HepG2 (cell line): ENCODE data around the gene MEX3C. TPM values are rescaled to one million over a fixed set of nuclear protein-coding genes. Genes with fewer than 3 reads are reported as not detected.

Experiments used
- ATAC-seq: fragments of 200-7000 bp; cut with Tn5 transposase; 3 replicates; pipeline ENCODE4 v1.9.1; 2020; ENCODE audit warnings: mild to moderate bottlenecking, moderate library complexity
- BruUV-seq: library from RNA; stranded (reverse); fragments of 400-500 nt; replicated peaks from 2 replicates; lab custom pipeline; 2021; lab: Mats Ljungman, UMichigan
- CTCF ChIA-PET: fragments of 300-600 bp; formaldehyde crosslinking; extraction: SDS; loops from one replicate; lab custom pipeline; 2021; ENCODE audit warnings: low total read pairs, inconsistent platforms, low intra/inter-chr PET ratio; lab: Yijun Ruan, JAX
- POLR2A ChIA-PET: fragments of 350-600 bp; sonication (Branson Sonifier 250); formaldehyde crosslinking; loops from one replicate; lab custom pipeline; 2020; ENCODE audit warnings: antibody characterized with exemption, inconsistent platforms; lab: Yijun Ruan, JAX
- DNase-seq: peaks from one replicate; pipeline ENCODE4 v3.0.0-alpha.2; 2015; ENCODE audit warnings: low spot score
- FAIRE-seq: peaks from 3 replicates; lab custom pipeline; 2011; peaks lifted over from hg19 to GRCh38; lab: Jason Lieb, UNC
- H2AFZ ChIP-seq: one replicate; pipeline ENCODE4 v1.6.1; 2011; ENCODE audit warnings: low read length, inconsistent platforms
- H3K27ac ChIP-seq: fragments of 300-600 bp; 3 replicates; pipeline ENCODE4 v1.8.0; 2011; ENCODE audit warnings: mixed run types, mild to moderate bottlenecking, mixed read lengths, low read length, inconsistent platforms; ENCODE audit not compliant: insufficient read depth; ENCODE audit errors: extremely low read length
- H3K27me3 ChIP-seq, 2 experiments: fragments of 200-600 bp in 1 of 2; 2 replicates in 1 of 2; 3 replicates in 1 of 2; pipeline versions ENCODE4 v1.6.0 to v1.8.0; 2011; ENCODE audit warnings: low read length in 2 of 2, mild to moderate bottlenecking in 2 of 2, moderate library complexity in 2 of 2, inconsistent platforms in 1 of 2; ENCODE audit not compliant: insufficient read depth in 2 of 2, control insufficient read depth in 1 of 2
- H3K36me3 ChIP-seq, 2 experiments: fragments of 200-600 bp in 1 of 2; replicated peaks in 1 of 2; 2 replicates in 1 of 2; 3 replicates in 1 of 2; pipeline versions ENCODE4 v1.5.1 to v1.8.0; 2011; ENCODE audit warnings: low read length in 2 of 2, inconsistent platforms in 1 of 2; ENCODE audit not compliant: insufficient read depth in 2 of 2, control insufficient read depth in 1 of 2
- H3K4me1 ChIP-seq: 2 replicates; pipeline ENCODE4 v1.5.1; 2012; ENCODE audit warnings: low read length, inconsistent platforms; ENCODE audit not compliant: insufficient read depth
- H3K4me2 ChIP-seq: 2 replicates; pipeline ENCODE4 v1.6.0; 2011; ENCODE audit warnings: low read depth, low read length, inconsistent platforms
- H3K4me3 ChIP-seq, 3 experiments: fragments of 200-600 bp in 1 of 3; sonication (generic), shearing (Covaris generic) in 1 of 3; replicated peaks in 1 of 3; 2 replicates each; pipeline ENCODE4 v1.5.1; 2011 to 2016; ENCODE audit warnings: low read length in 3 of 3, inconsistent platforms in 2 of 3, low read depth in 2 of 3, mild to moderate bottlenecking in 2 of 3, control low read depth in 1 of 3, mixed read lengths in 1 of 3; ENCODE audit not compliant: insufficient read depth in 1 of 3
- H3K79me2 ChIP-seq: one replicate; pipeline ENCODE4 v1.6.1; 2011; ENCODE audit warnings: low read length, inconsistent platforms; ENCODE audit not compliant: insufficient read depth
- H3K9ac ChIP-seq: 2 replicates; pipeline ENCODE4 v1.6.0; 2011; ENCODE audit warnings: mild to moderate bottlenecking, low read depth, low read length, inconsistent platforms; ENCODE audit not compliant: insufficient read depth
- H3K9me3 ChIP-seq: 2 replicates; pipeline ENCODE4 v1.5.1; 2012; ENCODE audit warnings: mild to moderate bottlenecking, low read length
- H4K20me1 ChIP-seq: 2 replicates; pipeline ENCODE4 v1.6.0; 2011; ENCODE audit warnings: inconsistent platforms, mild to moderate bottlenecking, low read length, moderate library complexity; ENCODE audit not compliant: insufficient read depth
- HNRNPH1 ChIP-seq: fragments of 200-400 bp; formaldehyde crosslinking; optimal IDR thresholded peaks from 2 replicates; pipeline ENCODE3; 2017; ENCODE audit warnings: mild to moderate bottlenecking, low read depth, low read length
- IRF2 ChIP-seq: IDR thresholded peaks from 2 replicates; pipeline ENCODE4 v1.6.1; 2018; ENCODE audit warnings: missing genetic modification reagents, missing compliant biosample characterization
- JUNB ChIP-seq: sonication (generic); formaldehyde crosslinking; IDR thresholded peaks from 2 replicates; pipeline ENCODE4 v1.8.0; 2022; ENCODE audit warnings: missing genetic modification reagents, mild to moderate bottlenecking, borderline replicate concordance
- KDM5B ChIP-seq: sonication (generic); formaldehyde crosslinking; IDR thresholded peaks from 2 replicates; pipeline ENCODE4 v1.4.0; 2020; ENCODE audit warnings: missing genetic modification reagents, mild to moderate bottlenecking, borderline replicate concordance
- MAFF ChIP-seq: IDR thresholded peaks from 2 replicates; pipeline ENCODE4 v1.6.1; 2011; ENCODE audit warnings: low read depth, low read length, improper control_type of control experiment
- NONO ChIP-seq, 2 experiments: fragments of 450-650 bp in 1 of 2; sonication (generic) in 1 of 2; formaldehyde crosslinking in 1 of 2; IDR thresholded peaks in 1 of 2; conservative IDR thresholded peaks in 1 of 2; 2 replicates each; pipeline versions ENCODE4 v1.6.1 to v1.8.0; 2017 to 2022; ENCODE audit warnings: mild to moderate bottlenecking in 1 of 2, missing genetic modification reagents in 1 of 2, moderate library complexity in 1 of 2
- RBAK ChIP-seq: sonication (generic); formaldehyde crosslinking; IDR thresholded peaks from 2 replicates; pipeline ENCODE4 v1.5.1; 2020; ENCODE audit warnings: mild to moderate bottlenecking, missing genetic modification reagents
- RNF219 ChIP-seq: sonication (generic); formaldehyde crosslinking; IDR thresholded peaks from 2 replicates; pipeline ENCODE4 v1.5.0; 2020; ENCODE audit warnings: mild to moderate bottlenecking, missing genetic modification reagents
- SYNCRIP ChIP-seq: fragments of 200-400 bp; formaldehyde crosslinking; IDR thresholded peaks from 2 replicates; pipeline ENCODE4 v1.6.1; 2018; ENCODE audit warnings: mild to moderate bottlenecking, low read depth, low read length; ENCODE audit not compliant: insufficient read depth
- TFDP1 ChIP-seq: IDR thresholded peaks from 2 replicates; pipeline ENCODE4 v1.6.1; 2016; ENCODE audit warnings: missing compliant biosample characterization, missing genetic modification reagents, borderline replicate concordance
- ZBTB42 ChIP-seq: sonication (generic); formaldehyde crosslinking; IDR thresholded peaks from 2 replicates; pipeline ENCODE4 v1.5.0; 2020; ENCODE audit warnings: mild to moderate bottlenecking, missing genetic modification reagents
- ZNF496 ChIP-seq: sonication (generic); formaldehyde crosslinking; IDR thresholded peaks from 2 replicates; pipeline ENCODE4 v1.8.1; 2023; ENCODE audit warnings: mild to moderate bottlenecking, moderate library complexity, missing genetic modification reagents; ENCODE audit not compliant: insufficient replicate concordance
- ZNF503 ChIP-seq: sonication (generic); formaldehyde crosslinking; IDR thresholded peaks from 2 replicates; pipeline ENCODE4 v1.4.0; 2020; ENCODE audit warnings: missing genetic modification reagents
- ZNF556 ChIP-seq: sonication (generic); formaldehyde crosslinking; IDR thresholded peaks from 2 replicates; pipeline ENCODE4 v1.4.0; 2020; ENCODE audit warnings: mild to moderate bottlenecking, missing genetic modification reagents, borderline replicate concordance
- ZNF780A ChIP-seq: sonication (generic); formaldehyde crosslinking; IDR thresholded peaks from 2 replicates; pipeline ENCODE4 v1.8.0; 2022; ENCODE audit warnings: mild to moderate bottlenecking, missing genetic modification reagents, moderate library complexity
- WGBS: methylation state at CpG from one replicate; pipeline ENCODE4 v1.1.6; 2017; ENCODE audit warnings: low lambda C conversion rate; 5-methylcytosine and 5-hydroxymethylcytosine counted together
- in situ Hi-C: cut with HindIII; loops from 2 replicates; pipeline ENCODE4 v1.10.0; 2017; ENCODE audit warnings: low pct_unique_long_range_greater_than_20kb; ENCODE audit not compliant: extremely low pct_ligation_motif_present
- intact Hi-C: fragments of 100-400 bp; cut with micrococcal nuclease; formaldehyde crosslinking; loops from one replicate; pipeline ENCODE4 v1.10.0; 2022; ENCODE audit not compliant: unreplicated experiment
- polyA plus RNA-seq, 8 experiments: library from polyadenylated mRNA; depleted of rRNA in 3 of 8; stranded (reverse) in 7 of 8; unstranded in 1 of 8; fragments of >200 nt; fragmentation: Illumina TruSeq in 4 of 8; extraction: Trizol in 4 of 8; gene quantifications; 2 replicates each; pipeline versions ENCODE4 v1.2.1 to v1.2.3, GENCODE V29; 2011 to 2016; ENCODE audit warnings: low read depth in 4 of 8, missing spikeins in 1 of 8, mixed read lengths in 1 of 8; ENCODE audit not compliant: insufficient read depth in 1 of 8
- total RNA-seq, 5 experiments: library from RNA; depleted of rRNA; stranded (reverse); fragments of >200 nt; fragmentation: Illumina TruSeq; extraction: Trizol; gene quantifications; 2 replicates each; pipeline ENCODE4 v1.2.3, GENCODE V29; 2016; ENCODE audit warnings: low read depth in 1 of 5

The MEX3C gene
- total and polyA plus RNA-seq, 2 of the 13 experiments (the other 11 are each of a cell fraction or from before 2014, with no cell fraction given) = 34.8 to 36.4 TPM

- FAIRE-seq = no peak
Observed at GRCh38 chr18:51192696-51193095, 4.8 kb downstream of the MEX3C start.

More at GRCh38 chr18:51192696-51193095, 4.8 kb downstream of the MEX3C start:
- intact Hi-C loops = loop anchor here (5.0 kb wide), 1 partner anchor 55 kb away; no protein-coding TSS in a partner anchor
- Histone ChIP-seq H3K27ac (no peak overlapping the region), H4K20me1 (peaks cover 71% of the 10 kb centered on the region), H3K4me3 (no peak overlapping the region; a peak in 1 of 6 replicates), H3K4me1 (peaks cover 51% of the 10 kb centered on the region), H3K79me2 (peaks cover 92% of the 10 kb centered on the region), H3K9ac (no peak overlapping the region), H3K27me3 (no peaks in the 10 kb centered on the region), H3K4me2 (peak overlapping the region; percentile 89), H2AFZ (no peak overlapping the region), H3K36me3 (peaks cover 1 to 3% of the 10 kb centered on the region in 2 experiments; a peak in 1 of 5 replicates), H3K9me3 (no peaks in the 10 kb centered on the region)
- TF ChIP-seq ZNF780A (CRISPR knock-in tag) (no peak), MAFF (no peak), KDM5B (CRISPR knock-in tag) (no peak), ZNF496 (CRISPR knock-in tag) (no peak), NONO (IDR thresholded peaks at IDR 0.05) (no peak), NONO (CRISPR knock-in tag; conservative IDR thresholded peaks at IDR 0.05) (no peak), IRF2 (no peak), ZBTB42 (CRISPR knock-in tag) (no peak), JUNB (CRISPR knock-in tag) (no peak), TFDP1 (CRISPR knock-in tag) (no peak), SYNCRIP (no peak), HNRNPH1 (no peak), ZNF503 (no peak), ZNF556 (CRISPR knock-in tag) (no peak), RNF219 (CRISPR knock-in tag) (no peak), RBAK (CRISPR knock-in tag) (no peak)
- POLR2A ChIA-PET = no interaction called here
- DNase-seq (no peak), ATAC-seq (no peak)
- BruUV-seq = no TSS peak
- in situ Hi-C loops = no loop called here
- WGBS = 59% methylated on average over 3 of the region's 3 CpGs
- CTCF ChIA-PET = no interaction called here
